Measurements from ENCODE around the gene DIDO1.
A peak's percentile ranks its signal among the peaks of the same experiment; 100 is the strongest.
"Not testable (repeated sequence)": the region's sequence is repeated elsewhere in the genome, so short reads cannot be mapped to it uniquely, and the experiment has no call there.

Gene DIDO1

DNA sequence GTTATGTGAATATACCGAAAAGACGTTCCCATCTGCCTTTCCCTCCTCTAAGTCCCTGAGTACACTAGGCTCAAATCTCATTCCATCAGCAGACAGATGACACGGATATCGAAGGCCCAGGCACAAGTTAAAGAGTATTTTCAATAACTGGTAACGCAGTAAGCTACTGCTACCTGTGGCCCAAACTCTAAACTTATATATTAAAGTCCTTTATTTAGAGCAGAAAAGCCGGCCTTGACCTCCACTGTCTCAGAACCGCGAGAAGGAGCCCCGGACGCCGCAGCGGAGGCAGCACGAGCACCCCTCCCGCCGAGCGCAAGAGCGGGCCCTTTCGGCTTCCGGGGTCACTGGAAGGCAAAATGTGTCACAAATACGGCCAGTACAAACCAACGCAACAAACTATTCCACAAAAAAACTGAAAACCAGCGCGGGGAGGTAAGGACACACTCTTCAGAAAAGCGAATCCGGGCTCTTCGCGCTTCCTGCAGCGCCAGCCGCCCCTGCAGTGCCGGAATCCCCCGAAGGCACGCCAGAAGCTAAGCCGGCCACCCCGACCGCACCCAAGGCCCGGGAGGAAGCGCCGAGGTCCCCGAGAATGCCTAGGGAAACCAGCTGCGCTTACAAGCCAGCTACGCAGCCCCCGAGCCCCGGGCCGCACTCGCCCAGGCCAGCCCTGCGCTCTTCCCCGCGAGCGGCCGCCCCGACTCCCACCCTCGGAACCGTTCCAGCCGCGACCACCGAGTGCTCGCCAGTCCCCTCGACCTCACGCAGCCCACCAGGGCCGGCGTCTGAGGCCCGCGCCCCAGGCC is 681 bp downstream of the DIDO1 start:
- in situ Hi-C loops (cut with MboI; ENCODE audit: low pct_unique_long_range_greater_than_20kb, low sequenced_read_pairs, unreplicated experiment), result no loop called here
- DNase-seq (ENCODE audit: low spot score), result peak; percentile 58
- TF ChIP-seq, protein P1, sequence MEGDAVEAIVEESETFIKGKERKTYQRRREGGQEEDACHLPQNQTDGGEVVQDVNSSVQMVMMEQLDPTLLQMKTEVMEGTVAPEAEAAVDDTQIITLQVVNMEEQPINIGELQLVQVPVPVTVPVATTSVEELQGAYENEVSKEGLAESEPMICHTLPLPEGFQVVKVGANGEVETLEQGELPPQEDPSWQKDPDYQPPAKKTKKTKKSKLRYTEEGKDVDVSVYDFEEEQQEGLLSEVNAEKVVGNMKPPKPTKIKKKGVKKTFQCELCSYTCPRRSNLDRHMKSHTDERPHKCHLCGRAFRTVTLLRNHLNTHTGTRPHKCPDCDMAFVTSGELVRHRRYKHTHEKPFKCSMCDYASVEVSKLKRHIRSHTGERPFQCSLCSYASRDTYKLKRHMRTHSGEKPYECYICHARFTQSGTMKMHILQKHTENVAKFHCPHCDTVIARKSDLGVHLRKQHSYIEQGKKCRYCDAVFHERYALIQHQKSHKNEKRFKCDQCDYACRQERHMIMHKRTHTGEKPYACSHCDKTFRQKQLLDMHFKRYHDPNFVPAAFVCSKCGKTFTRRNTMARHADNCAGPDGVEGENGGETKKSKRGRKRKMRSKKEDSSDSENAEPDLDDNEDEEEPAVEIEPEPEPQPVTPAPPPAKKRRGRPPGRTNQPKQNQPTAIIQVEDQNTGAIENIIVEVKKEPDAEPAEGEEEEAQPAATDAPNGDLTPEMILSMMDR (IDR thresholded peaks at IDR 0.05; ENCODE audit: extremely low read depth, insufficient read depth, missing control alignments), result no peak

DNA sequence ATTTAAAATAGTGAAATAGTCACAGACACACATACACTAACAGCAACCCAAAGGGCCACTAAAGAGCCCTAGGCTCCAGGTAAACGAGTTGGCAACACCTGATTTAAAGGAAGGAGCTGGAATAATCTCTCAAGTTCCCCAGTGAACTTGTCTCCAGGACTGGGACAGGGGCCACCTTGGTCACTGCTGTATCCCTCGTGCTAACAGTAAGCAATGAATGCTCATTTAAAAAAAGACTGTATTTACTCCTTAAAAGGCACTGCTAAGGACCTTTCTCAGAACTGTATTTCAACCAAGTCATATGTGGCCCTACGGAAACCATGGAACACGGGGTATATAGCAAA is 1.3 kb downstream of the DIDO1 start:
- DNase-seq (ENCODE audit: low spot score), result no peak
- TF ChIP-seq, protein P1 (IDR thresholded peaks at IDR 0.05; ENCODE audit: extremely low read depth, insufficient read depth, missing control alignments), result no peak
- in situ Hi-C loops (cut with MboI; ENCODE audit: low pct_unique_long_range_greater_than_20kb, low sequenced_read_pairs, unreplicated experiment), result no loop called here

DNA sequence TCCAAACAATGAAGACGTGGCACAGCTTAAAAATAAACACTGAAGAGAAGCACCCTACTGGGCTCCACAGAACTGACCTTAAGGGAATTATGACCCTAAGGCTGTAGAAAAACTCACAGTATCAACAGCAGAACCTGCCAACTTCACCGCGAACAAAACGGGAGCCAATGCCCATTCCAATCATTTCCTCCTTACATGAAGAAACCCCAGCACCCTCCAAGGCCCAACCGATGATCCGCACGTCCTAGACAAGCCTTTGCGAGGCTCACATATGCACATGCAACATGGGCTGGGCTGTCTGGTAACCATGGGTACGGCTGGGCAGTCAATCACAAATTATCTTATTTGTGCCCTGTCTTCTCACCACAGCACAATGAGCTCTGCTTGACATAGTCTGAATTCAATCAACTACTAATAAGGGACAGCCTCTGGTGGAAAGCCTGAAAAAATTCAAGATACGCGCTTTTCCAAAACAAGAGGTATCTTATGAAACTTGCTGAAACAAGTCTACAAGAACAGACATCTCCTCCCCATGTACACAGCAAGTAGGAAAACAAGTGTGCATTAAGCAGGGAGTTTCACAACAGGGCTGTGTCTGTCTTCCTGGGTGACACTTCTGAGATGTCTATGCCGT is 1.7 kb downstream of the DIDO1 start:
- TF ChIP-seq, protein P1 (IDR thresholded peaks at IDR 0.05; ENCODE audit: extremely low read depth, insufficient read depth, missing control alignments), result no peak
- no peak for DNase-seq (ENCODE audit: low spot score)
- in situ Hi-C loops (cut with MboI; ENCODE audit: low pct_unique_long_range_greater_than_20kb, low sequenced_read_pairs, unreplicated experiment), result no loop called here

DNA sequence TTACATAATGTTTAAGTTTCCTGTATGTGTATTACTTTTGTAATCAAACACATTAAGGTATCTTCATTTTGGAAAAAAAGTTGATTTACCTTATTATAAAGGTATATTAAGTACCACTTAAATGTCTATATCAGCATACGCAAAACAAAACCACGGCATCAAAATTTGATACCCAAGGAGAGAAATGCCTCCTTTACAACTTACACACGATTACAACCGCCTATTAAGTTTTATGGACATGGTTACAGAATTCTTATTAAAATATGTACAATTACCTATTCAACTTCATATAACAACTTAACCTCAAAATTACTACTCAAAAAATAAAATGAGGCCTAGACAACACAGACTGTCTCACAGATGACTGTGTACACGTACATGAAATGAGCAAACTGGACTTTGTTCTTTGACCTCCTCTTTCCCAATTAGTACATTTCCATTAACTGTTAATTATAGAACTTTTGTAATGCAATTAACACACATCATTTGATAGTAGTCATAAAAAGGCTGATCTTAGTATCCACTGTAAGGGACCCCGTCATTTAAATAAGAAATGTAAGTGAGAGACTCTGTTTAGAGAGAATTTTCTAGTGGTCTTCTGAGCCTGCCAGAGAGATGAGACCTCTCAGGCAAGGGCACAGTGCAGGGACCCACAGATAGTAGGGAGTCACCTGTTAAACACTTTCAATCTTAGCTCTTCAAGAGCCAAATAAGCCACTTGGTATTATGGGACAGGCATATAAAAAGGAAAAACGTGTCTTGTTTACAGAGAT is 2.5 kb downstream of the DIDO1 start:
- in situ Hi-C loops (cut with MboI; ENCODE audit: low pct_unique_long_range_greater_than_20kb, low sequenced_read_pairs, unreplicated experiment), result no loop called here
- no peak for DNase-seq (ENCODE audit: low spot score)
- TF ChIP-seq, protein P1 (IDR thresholded peaks at IDR 0.05; ENCODE audit: extremely low read depth, insufficient read depth, missing control alignments), result no peak

DNA sequence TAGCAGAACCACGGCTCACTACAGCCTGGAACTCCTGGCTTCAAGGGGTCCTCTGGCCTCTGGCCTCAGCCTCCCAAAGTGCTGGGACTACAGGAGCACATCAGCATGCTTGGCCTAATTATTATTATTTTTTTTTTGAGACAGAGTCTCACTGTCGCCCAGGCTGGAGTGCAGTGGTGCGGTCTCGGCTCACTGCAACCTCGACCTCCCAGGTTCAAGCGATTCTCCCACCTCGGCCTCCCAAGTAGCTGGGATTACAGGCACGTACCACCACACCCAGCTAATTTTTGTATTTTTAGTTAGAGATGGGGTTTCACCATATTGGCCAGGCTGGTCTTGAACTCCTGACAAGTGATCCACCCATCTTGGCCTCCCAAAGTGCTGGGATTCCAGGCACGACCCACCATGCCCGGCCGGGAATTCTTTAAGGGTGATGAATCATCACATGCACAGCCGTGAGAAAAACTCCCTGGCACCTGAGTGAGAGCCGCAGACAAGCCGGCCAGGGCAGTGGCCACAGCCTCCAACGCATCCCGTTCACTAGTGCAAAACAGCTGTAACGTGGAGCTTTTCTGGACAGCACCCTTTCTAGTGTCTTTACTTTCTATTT is 3.1 kb downstream of the DIDO1 start:
- DNase-seq (ENCODE audit: low spot score); in situ Hi-C loops (cut with MboI; ENCODE audit: low pct_unique_long_range_greater_than_20kb, low sequenced_read_pairs, unreplicated experiment): not testable (repeated sequence)

DNA sequence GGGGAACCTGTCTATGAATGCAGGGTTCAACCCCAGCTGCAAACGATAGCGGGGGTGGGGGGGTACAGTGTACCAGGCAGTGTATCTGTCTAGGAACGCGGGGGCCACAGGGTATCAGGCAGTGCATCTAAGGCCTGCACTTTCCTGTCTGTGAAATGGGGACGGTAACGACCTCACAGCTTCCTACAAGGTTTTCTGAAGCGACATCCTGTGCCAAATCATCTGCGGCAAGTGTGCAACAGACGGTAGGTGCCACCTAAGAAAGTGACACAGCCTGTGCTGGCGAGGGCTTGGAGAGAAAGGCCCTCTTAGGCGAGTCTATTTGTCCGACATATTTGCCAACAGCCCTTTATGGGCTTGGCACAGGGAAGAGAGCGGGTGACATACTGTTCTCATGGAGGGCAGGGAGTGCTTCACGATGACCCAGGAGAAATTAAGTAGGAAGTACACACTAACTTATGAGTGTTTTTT is 3.8 kb downstream of the DIDO1 start:
- no peak for DNase-seq (ENCODE audit: low spot score)
- in situ Hi-C loops (cut with MboI; ENCODE audit: low pct_unique_long_range_greater_than_20kb, low sequenced_read_pairs, unreplicated experiment), result no loop called here
- TF ChIP-seq, protein P1 (IDR thresholded peaks at IDR 0.05; ENCODE audit: extremely low read depth, insufficient read depth, missing control alignments), result no peak

Data from GM13977 (cell line).